Astrocyte (in vitro differentiated cells and primary cell): Measurements from ENCODE around the gene HNRNPH2.

Experiments
- EZH2 ChIP-seq: IDR thresholded peaks from 2 replicates; pipeline ENCODE4 v1.6.1; 2012; ENCODE audit warnings: mild to moderate bottlenecking, low read length, inconsistent platforms; ENCODE audit not compliant: insufficient read depth
- TF ChIP-seq, protein P1 (sequence below): IDR thresholded peaks from 2 replicates; pipeline ENCODE4 v1.5.1; 2011; ENCODE audit warnings: low read depth, mild to moderate bottlenecking, inconsistent platforms, low read length, moderate library complexity; ENCODE audit not compliant: insufficient read depth

DNA sequence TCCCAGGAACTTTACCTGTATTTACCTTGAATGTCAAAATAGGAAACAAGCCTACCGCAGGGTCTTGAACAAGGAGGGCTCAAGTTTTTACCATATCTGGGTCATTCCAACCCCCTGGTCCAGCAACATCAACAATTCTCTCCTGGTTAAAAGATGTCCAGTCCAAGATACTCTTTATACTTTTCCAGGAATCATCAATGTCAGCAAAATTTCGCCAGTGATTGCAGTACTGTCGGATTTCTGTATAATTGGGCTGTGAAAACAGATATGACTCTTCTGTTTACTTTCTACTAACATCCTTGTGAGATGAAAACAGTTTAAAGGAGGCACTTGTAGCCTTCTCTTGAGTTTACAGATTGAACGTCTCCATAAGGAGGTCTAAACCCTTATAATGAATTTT is 9.3 kb upstream of the HNRNPH2 start:
- TF ChIP-seq, protein P1, sequence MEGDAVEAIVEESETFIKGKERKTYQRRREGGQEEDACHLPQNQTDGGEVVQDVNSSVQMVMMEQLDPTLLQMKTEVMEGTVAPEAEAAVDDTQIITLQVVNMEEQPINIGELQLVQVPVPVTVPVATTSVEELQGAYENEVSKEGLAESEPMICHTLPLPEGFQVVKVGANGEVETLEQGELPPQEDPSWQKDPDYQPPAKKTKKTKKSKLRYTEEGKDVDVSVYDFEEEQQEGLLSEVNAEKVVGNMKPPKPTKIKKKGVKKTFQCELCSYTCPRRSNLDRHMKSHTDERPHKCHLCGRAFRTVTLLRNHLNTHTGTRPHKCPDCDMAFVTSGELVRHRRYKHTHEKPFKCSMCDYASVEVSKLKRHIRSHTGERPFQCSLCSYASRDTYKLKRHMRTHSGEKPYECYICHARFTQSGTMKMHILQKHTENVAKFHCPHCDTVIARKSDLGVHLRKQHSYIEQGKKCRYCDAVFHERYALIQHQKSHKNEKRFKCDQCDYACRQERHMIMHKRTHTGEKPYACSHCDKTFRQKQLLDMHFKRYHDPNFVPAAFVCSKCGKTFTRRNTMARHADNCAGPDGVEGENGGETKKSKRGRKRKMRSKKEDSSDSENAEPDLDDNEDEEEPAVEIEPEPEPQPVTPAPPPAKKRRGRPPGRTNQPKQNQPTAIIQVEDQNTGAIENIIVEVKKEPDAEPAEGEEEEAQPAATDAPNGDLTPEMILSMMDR, result no peak
- no peak for TF ChIP-seq EZH2
